HG03571 (cell line): ENCODE data around the gene BET1.

ENCODE experiments used
- ATAC-seq: cut with Tn5 transposase; IDR thresholded peaks from one replicate; pipeline ENCODE4 v1.9.1; 2021; ENCODE audit not compliant: unreplicated experiment

BET1 gene

DNA sequence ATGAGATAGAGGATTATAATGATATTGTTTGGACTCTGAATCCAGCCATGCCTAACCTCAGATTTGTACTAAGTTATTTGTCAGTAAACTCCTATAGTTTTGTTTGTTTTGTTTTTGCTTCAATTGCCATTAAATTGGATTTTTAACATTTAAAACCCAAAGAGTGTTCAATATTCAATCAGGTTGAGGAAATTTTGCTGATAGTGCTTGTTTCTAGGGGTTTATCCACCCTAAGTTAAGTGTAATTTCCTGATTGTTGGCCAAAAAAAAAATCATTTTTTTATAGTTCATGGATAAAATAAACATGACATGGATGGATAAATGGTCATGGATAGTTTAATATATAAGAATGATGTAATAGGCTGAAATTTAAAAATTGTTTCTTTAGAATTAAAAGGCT is 11.4 kb upstream of the BET1 start:
- ATAC-seq, result no peak

GRCh38 chr7:94012746-94013145 is 8.6 kb upstream of the BET1 start:
- no peak for ATAC-seq

- ATAC-seq, result no peak
These were observed 7.7 kb upstream of the BET1 start for GRCh38 chr7:94011714-94012353.

GRCh38 chr7:94008537-94008936 is 4.4 kb upstream of the BET1 start:
- no peak for ATAC-seq

GRCh38 chr7:94005753-94006152 is 1.6 kb upstream of the BET1 start:
- ATAC-seq, result no peak

DNA sequence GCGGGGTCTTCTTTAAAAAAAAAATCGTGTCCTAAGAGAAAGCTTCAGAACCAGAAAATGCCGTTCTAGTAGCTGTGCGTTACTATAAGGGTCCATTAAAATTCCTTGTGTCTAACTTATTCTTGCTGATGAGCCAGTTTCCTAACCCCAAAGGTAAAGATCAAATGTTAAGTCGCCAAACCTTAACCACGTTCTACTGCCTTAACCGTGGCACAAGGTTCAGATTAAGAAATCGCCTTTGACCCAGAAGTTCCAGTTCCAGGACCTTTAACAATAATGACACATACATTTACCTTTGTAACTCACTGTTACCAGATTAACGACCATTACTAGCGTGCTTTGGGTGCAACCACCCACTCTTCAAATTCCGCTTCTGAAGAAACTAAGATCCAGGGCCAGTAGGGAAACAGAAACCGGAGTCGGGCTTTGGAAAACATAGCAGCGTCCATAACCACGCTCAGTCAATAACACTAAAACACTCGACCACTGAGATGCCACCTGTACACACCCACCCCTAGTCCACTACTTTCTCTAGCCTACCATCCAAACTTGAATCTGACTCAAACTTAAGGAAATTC is 620 bp downstream of the BET1 start:
- ATAC-seq, result peak; percentile 13

DNA sequence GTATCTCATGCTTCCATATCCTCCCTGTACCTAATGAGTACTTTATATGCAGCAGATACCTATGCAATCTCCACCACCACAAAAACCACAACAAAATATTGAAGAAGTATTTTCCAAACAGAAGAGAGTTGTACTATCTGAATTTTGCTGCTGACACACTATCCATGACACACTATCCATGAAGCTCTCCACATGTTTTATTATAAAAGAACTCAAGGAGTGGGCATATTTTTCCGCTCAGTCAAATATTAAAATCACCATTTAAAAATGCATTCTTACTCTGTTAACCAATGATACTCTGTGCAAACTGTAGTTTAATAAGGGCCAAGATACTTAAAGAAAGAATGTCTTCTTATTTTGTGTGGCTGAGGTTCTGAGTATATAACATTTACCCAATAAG is 2.8 kb downstream of the BET1 start:
- ATAC-seq, result no peak

- no peak for ATAC-seq
These were observed 6.3 kb downstream of the BET1 start for GRCh38 chr7:93997868-93998267.

DNA sequence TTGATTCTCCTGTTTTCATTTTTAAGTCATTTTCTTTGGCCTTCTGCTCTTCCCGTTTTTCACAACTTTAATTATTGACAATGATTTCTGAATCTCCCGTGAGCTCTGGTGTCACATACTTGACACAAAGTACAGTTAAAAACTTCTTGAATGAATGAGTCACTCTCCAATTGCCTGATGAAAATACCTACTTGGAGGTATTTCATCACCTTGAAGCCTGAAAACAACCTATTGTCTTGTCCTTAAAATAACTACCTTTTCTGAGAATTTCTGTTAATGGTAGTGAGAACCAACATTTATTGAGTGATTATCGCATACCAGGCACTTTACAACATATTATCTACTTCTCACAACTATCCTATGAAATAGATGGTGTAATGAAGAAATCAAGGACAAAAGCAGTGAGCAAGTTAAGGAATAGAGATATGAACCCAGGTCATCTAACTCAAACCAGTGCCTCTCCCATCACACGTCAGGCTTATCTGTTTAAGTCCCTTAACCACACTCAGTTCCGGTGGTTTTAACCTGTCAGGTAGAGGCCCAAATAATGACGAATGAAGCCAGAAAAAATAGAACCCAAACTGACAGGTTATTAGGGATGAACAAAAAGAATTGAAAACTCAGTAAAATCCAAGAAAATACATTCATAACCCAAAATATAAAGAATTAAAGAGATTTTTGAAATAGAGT is 11.6 kb downstream of the BET1 start:
- no peak for ATAC-seq

DNA sequence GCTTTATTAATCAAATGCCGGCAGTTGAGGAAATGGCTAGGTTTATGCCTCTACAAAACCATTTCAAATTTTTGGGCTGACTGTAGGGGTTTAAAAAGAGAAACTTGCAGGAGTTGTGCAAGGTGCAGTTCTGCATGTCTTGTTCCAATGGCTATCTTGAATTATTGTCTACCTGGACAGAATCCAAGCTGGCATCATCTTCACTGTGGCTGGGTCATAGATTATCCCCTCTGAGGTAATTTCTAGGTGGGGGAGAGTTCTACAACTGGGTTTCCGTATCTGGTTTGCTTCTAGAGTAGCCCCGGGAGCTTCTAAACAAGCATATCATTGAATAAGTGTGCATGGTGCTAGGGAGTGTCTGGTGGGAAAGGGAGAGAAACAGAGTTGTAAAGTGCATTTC is 16.9 kb downstream of the BET1 start:
- ATAC-seq, result no peak

DNA sequence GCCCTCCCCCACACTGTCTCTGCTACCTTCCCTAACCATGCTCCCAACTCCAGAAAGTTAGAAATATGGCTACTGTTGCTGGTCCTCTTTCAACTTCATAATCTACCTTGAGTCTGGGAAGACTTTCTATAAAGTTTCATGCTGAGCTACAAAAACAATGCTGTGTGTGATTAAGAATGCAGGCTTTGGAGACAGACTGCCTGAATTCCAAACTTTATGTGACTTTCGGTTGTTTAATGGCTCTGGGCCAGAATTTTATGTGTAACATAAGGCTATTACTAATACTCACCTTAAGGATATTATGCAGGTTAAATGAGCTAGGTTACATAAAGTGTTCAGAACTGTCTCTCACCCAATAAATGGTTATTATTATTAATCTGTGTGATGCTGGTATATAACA is 19.1 kb downstream of the BET1 start:
- no peak for ATAC-seq

DNA sequence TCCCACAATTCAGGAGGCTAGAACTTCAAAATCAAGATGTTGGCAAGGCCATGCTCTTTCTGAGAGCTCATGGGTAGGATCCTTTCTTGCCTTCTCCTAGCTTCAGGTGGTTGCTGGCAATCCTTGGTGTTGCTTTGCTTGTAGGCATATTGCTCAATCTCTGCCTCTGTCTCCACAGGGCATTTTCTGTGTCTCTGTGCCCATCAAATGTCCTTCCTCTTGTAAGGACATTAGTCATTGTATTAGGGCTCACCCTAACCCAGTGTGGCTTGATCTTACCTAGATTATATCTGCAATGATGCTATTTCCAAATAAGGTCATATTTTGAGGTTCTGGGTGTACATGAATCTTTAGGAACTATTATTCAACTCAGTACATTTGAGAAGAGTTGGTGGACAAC is 20.1 kb downstream of the BET1 start:
- no peak for ATAC-seq

DNA sequence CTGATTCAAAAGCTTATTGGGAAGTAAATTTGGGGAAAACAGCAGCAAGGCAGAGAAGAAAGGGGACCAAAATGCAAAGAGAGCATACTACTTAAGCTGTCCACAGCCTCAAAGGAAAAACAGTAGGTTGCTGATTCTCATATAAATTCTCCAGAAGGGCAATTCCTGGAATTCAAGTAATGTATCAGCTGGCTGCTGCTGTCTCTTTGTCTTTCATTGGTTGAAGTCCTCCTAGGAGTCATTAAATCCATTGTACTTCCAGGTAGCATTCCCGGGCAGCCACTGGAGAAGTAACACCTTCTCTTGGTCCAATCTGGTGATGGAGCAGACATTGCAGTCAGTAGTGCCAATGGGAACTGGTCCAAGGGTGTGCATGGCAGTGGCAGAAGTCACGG is 22.7 kb downstream of the BET1 start:
- no peak for ATAC-seq

GRCh38 chr7:93980744-93981479 is 23.2 kb downstream of the BET1 start:
- ATAC-seq, result no peak

GRCh38 chr7:93977211-93977950 is 26.8 kb downstream of the BET1 start:
- no peak for ATAC-seq

DNA sequence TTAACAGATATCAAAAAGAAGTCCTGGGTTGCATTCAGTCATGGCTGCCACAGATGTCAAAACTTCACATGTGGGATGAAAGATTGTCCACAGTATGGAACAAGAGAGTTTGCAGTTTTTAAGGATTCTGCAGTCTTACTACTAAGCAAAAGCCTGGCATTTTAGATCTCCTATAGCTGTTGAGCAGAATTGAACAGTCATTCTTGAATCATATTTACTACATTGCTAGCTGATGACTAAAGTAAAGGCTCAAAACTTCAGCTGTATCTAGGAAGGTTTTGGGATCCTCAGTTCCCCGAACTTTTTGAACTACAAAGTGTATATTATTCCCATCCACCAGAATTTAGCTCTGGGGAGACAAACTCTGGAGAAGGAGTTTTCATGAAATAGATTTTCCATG is 31.0 kb downstream of the BET1 start:
- ATAC-seq, result no peak

DNA sequence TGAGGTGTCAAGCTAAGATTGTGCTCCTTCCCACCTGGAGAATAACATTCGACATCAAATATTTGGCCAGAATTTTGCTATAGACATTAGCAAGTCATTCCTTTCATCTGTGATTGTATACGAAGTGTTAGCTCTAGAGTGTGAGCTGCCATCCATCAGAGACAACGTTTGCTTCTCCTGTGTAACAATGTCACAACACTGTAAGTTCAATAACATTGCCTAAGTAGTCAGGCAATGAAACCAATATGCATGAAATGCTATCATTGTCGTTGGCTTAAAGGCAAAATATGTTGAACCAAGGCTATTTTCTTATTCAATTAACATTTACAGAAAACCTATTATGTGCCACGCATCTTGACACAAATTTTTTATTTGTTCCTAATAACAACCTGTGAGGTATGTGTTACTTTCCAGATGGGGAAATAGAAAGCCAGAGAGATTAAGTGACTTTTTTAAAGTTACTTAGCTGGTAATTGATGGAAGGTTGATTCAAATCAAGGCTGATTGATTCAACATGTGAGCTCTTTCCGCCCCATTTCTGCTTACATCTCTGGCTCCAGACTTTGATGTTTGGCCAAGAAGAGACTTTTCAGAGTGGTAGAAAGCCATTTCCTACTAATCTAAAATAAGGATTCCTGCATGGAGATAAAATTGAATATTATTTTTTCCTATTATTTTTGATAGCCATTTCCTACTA is 32.0 kb downstream of the BET1 start:
- ATAC-seq, result no peak

GRCh38 chr7:93968911-93969620 is 35.1 kb downstream of the BET1 start:
- ATAC-seq, result no peak

- ATAC-seq, result no peak
These were observed 39.3 kb downstream of the BET1 start for GRCh38 chr7:93964813-93965212.

- ATAC-seq, result no peak
These were observed 39.9 kb downstream of the BET1 start for GRCh38 chr7:93964262-93964661.
